Stimulated activated CD8-positive, alpha-beta memory T cell treated with anti-CD3 and anti-CD28 coated beads, Interleukin-15, amount 100 ng/mL, for 4 hours (primary cell): ENCODE results near the gene RPAIN.
A peak's percentile ranks its signal among the peaks of the same experiment; 100 is the strongest.
"Not testable (repeated sequence)": the region's sequence is repeated elsewhere in the genome, so short reads cannot be mapped to it uniquely, and the experiment has no call there.

ENCODE experiments used
- DNase-seq, 2 donors: peaks; one replicate each; pipeline ENCODE4 v3.0.0-alpha.2; 2020; ENCODE audit warnings: low read depth in 2 of 2

Gene RPAIN

GRCh38 chr17:5429191-5429887, 9.4 kb downstream of the RPAIN start:
- no peak for DNase-seq

DNA sequence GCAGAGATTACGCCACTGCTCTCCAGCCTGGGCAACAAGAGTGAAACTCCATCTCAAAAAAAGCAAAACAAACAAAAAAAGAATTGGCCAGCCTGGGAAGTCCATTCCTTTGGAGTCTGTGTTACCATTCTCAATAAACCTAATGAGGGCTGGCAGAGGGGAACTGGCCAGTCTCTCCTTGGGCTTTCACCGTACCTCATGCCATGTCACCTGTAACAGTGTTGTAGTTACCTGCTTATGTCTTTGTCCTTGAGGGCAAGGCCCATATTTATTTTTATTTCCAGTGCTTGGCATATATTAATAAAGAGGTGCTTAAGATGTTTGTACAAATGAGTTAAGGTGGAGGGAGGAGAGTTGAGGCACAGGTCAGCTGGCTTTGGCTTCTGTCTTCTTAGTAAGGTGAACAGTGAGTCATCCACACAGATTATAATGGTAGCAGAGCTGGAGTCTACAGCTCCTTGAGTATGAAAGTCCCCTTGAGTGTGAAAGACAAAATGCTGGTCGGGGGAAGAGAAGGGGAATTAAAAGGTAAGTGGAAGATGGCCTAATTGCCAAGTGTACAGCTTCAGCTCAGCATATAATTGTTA, 10.5 kb downstream of the RPAIN start:
- DNase-seq, result no peak

GRCh38 chr17:5431234-5431633, 11.3 kb downstream of the RPAIN start:
- not testable (repeated sequence) for DNase-seq

DNA sequence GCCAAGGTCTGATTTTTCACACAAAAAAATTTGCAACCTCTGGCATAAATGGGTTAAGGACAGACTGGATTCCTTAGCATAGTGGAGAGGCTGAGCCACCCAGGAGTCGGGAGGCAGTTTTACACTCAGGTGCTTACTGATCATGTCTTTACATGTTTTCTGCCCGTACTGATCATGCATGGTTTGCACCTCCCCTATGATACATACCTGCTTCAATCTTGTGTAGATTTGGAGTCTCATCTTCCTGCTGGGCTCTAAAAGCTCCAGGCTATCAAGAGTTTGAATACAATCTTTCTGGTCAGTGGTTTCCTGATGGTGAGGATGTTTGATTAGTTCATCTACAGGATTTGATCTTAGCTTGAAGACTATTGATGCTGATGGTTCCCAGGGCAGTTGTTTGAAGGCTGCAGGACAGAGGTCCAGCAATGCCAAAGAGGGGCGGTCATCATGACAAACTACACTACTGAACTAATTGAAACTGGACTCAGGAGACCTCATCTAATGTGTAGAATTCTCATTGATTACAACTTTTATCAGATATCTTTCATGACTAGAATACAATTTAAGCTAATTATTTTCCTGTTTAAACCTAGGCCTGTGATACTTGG, 12.1 kb downstream of the RPAIN start:
- DNase-seq, result no peak

- DNase-seq, result no peak
Observed at GRCh38 chr17:5434984-5435383, 15.0 kb downstream of the RPAIN start.

DNA sequence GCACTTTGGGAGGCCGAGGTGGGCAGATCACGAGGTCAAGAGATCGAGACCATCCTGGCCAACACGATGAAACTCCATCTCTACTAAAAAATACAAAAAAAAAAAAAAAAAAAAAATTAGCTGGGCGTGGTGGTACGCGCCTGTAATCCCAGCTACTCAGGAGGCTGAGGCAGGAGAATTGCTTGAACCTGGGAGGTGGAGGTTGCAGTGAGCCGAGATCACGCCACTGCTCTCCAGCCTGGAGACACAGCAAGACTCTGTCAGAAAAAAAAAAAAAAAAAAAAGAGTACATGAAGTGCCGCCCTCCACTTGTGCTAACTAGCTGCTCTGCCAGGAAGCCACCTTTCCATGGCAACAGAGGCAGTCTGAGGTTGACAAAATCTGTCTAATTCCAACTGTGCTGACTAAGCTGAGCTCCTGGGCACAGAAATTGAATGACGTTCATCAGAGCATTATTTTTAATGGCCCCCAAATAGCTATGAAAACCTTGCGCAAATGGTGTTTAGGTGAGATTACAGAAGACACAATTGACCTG, 15.9 kb downstream of the RPAIN start:
- not testable (repeated sequence) for DNase-seq

DNA sequence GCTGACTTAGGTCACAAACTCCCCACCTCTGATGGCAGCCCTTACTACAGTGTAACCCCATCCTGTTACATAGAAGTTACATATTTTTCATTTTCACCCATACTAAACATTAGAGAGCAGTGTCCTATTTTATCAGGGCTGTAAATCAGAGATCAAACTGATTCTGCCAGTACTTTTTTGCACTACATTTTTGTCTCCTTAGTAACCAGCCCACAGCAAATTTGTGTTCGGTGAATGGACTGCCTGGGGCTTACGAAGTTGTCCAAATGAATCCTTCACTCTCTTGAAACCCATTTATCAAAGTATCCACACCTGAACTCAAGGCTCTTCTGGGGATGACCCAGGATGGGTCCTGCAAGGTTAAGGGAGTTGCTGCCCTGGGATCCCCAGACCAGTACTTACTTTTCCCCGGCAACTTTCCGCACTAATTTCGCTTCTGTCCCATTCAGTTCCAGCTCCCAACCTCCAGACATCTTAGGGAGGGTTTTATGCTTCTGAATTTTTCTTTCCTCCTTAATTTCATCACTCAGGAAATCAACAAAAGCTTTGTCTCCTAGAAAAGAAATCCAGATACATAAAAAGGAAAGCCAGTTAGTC, 17.8 kb downstream of the RPAIN start:
- DNase-seq, result no peak

DNA sequence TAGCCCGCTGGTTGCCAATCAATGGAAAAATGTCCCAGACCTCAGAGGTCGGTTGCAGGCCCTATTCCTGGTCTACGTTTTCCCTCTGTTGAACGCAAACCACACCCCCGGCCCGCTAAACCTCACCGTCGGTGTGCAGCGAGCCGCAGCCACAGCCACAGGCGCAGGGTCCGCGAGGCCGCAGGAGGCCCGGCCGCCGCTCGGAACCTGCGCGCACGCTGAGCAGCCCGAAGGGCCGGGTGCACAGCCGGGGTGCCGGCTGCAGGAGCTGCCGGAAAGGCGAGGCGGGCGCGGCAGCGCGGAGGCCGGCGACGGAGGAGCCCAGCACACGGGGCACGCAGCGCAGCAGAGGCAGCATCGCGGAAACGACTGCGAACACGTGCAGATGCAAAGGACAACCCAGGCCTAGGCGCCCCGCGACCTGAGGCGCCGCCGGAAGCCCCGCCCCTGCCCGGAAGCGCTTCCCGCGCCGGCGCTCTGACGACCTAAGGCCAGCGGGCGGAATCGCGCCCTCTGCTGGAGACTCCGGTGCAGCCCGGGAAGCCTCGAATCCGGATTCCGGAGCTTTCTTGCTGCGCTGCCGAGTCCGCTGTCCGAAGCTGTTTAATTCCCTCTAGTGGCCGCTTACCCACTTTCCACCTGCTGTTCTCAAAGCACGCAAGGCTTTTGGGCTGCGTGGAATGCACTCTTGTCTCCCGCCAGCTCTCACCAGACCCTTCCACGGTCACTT, 18.9 kb downstream of the RPAIN start, which contains the start of gene C1QBP:
C1QBP (minus strand) TSS at position 440 of the 730 bp plus-strand sequence; CDS start at position 358, 82 bp downstream.
- DNase-seq, result peak; percentile 77 to 79

- no peak for DNase-seq
Observed at GRCh38 chr17:5439446-5439764, 19.4 kb downstream of the RPAIN start.

GRCh38 chr17:5443728-5444127, 23.7 kb downstream of the RPAIN start:
- DNase-seq, result no peak

DNA sequence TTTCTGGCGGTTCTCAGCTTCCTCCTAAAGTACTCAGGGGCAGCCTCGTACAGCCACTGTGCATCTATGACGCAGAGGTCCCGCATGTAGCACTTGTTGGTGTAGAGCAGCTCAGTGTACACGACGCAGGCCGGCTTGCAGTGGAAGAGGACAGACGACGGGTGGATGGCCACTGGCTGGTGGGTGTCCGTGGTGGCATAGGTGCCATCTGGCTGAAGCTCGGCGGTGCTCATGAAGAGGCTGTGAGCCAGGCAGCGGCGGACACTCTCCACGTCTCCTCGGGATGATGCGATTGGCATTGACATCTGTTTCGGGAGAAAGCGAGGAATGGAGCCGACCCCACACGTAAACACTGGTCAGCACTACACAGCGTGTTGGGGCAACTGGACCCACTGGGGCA, 24.2 kb downstream of the RPAIN start:
- DNase-seq, result no peak

DNA sequence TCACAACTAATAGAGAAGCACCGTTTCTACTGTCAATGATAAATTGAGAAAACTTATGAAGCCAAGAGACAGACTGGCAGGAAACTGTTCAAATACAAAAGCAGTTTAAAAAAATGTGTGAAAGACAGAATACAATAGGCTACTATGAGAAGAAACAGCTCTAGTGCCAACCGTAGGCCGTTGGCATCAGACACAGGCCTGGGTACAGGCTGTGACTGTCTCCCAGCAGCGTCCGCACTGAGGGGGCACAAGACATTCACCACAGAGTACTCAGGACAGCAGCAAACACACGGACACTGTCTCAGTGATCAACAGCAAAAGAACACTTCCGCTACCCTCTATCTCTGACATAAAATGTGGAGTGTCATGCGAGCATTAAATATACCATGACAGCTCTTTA, 26.8 kb downstream of the RPAIN start:
- DNase-seq, result no peak

DNA sequence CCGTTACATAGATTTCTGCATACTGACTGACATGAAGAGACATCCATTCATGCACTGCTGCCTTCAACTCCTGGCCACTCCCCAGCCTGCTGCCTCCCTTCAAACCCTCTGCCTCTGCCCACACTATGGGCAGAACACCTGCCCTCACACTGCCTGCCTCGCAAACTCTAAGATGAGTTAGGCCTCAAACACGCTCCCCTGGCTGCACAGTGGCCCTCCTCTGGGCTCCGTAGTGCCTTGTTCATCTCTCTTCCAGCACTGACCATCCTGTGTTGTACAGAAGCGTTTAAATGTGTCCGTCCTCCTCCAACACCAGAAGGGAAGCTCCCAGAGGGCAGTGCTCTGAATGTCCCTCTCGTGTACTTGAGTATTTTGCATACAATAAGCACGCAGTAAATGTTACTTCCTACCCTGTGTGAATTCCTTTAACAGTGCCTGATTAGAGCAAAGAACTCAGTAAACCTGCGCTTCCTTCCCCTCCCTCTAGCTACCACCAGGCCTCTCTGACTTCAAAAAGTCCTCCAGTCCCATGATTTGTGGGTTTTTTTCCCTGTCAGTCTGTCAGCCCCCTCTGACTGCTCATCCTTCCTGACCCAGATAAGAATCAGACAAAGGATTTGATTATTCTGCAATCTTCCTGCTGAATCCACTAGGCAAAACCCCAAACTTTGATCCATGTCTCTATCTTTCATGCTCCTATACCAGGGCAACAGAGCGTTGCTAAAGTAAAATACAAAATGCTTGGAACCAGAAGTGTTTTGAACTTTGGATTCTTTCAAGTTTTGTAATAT, 44.9 kb downstream of the RPAIN start:
- DNase-seq, result no peak

- no peak for DNase-seq
Observed at GRCh38 chr17:5466295-5466694, 46.3 kb downstream of the RPAIN start.

- DNase-seq, result no peak
Observed at GRCh38 chr17:5467416-5467815, 47.4 kb downstream of the RPAIN start.

- DNase-seq, result no peak
Observed at GRCh38 chr17:5468075-5468473, 48.1 kb downstream of the RPAIN start.

GRCh38 chr17:5472511-5472910, 52.5 kb downstream of the RPAIN start:
- no peak for DNase-seq

GRCh38 chr17:5473906-5474305, 53.9 kb downstream of the RPAIN start:
- DNase-seq, result no peak

DNA sequence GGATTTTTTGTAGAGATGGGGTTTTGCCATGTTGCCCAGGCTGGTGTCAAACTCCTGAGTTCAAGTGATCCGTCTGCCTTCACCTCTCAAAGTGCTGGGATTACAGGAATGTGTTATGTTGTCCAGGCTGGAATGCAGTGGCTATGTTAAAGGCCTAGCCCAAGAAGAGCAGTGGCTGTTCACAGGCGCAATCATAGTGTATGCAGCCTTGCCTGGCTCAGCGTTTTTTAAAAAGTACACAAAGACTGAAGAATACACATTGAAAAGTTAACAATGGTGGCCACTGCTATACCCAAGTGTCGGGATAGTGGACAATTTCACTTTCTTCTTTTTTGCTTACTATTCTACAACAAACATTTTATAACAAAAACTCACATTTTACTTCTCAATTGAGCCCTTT, 59.0 kb downstream of the RPAIN start:
- DNase-seq, result no peak

GRCh38 chr17:5480962-5481361, 61.0 kb downstream of the RPAIN start:
- no peak for DNase-seq

DNA sequence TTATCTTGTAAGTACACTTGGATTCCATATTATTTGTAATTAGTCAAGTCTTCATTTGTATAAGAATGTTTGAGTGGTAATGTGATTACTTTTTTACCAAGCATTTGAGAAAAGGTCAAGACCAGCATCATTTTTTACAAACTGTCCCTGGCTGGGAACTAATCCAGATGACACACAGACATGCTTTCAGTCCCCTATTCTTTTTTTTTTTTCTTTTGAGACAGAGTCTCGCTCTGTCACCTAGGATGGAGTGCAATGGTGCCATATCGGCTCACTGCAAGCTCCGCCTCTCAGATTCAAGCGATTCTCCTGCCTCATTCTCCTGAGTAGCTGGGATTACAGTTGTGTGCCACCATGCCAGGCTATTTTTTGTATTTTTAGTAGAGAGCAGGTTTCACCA, 61.5 kb downstream of the RPAIN start:
- no peak for DNase-seq
